CD4-positive, alpha-beta T cell treated with Interleukin-4 for 1 hour (primary cell): Measurements from ENCODE around the gene RBM4.
A peak's percentile ranks its signal among the peaks of the same experiment; 100 is the strongest.
"Not testable (repeated sequence)": the region's sequence is repeated elsewhere in the genome, so short reads cannot be mapped to it uniquely, and the experiment has no call there.

Experiments
- DNase-seq, 2 donors: peaks; one replicate each; pipeline ENCODE4 v3.0.0-alpha.2; 2020 to 2022

Gene RBM4

DNA sequence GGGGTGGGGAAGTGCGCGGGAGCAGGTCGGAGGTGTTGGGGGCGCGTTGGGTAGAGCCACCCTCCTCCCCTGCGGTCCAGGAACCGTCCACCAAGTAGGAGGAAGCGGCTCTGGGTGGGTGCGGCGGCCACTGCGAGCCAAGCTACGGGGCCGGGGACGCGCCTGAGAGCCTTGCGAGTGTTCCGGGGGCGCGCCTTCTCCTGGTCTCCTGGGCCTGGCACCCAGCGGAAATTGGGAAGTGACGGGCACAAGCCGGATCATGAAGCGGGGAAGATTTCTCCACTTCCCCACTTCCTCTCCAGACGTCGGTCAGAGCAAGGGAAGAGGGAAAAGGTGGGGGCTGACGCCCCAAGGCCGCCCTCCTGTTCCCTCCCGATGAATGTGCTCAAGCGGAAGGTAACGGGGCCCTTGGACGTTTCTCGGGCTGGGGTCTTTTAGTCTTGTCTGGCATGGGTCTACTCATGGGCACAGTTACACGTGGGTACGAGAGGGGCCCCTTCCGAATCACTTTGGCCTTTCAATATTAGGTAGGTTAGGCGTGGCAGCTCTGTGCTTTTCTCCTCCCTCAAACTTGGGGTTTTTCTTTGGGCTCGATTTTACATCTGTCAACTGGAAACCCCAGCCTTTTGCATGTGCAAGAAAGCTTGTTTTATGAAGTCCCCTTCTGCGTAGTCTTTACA is 21.2 kb upstream of the RBM4 start:
- peak in 1 of 2 donors; percentile 65 for DNase-seq

DNA sequence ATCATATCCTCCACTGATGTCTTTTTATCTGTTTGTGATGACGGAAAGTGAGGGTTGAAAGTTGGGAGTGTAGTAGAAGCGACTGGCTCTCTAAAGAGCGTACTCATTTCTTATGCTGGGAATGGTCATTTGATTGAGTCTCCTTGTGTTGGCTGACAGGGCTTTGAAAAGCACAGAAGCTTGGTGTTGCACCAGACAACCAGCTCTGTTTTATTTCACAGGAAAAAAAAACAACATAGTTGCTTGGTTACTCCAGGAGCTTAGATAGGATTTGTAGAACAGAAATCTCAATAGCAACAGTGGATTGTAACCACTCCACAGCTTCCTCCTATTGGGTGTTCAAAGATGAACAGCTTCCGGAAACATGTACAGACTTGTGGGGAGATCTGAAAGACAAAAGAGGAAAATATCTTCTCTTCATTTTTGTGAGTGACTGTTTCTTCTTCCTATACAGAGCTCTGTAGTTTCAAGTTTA is 19.4 kb upstream of the RBM4 start:
- DNase-seq = peak; percentile 71 to 89

GRCh38 chr11:66624450-66624849 is 14.1 kb upstream of the RBM4 start:
- peak in 1 of 2 donors; percentile 2 for DNase-seq

- peak in 1 of 2 donors; percentile 1 for DNase-seq
These were observed 13.3 kb upstream of the RBM4 start for GRCh38 chr11:66625041-66625751.

DNA sequence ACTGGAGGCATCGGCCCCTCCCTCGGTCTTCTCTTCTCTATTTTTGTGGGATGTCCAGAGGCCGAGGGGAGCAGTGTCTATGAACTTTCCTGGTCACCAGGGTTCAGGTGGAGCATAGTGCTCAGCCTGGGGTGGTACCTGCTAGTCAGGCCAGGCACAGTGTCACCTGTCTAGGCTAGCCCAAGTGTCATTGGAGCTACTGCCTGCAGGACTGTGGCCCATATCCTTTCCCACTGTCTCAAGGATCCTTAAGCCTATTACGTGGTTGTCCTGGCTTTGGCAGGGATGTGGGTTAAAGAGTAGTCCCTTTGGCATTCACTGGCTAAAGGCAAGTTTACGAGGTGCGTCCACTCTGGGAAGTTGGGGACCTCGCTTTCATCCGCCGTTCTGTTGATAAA is 12.8 kb upstream of the RBM4 start:
- peak in 1 of 2 donors; percentile 0 for DNase-seq

DNA sequence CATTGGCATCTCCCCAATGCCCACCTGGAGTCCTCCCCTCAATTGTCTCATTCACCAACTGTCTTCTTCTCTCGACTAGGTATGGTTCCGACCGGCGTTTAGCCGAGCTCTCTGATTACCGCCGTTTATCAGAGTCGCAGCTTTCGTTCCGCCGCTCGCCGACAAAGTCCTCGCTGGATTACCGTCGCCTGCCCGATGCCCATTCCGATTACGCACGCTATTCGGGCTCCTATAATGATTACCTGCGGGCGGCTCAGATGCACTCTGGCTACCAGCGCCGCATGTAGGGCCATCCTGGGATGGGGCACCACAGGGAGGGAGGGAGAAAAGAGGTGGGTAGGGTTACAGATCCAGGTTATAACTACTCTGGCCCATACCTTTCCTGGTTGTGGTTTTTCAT is 12.1 kb upstream of the RBM4 start:
- DNase-seq = peak in 1 of 2 donors; percentile 6

- no peak for DNase-seq
These were observed 11.6 kb upstream of the RBM4 start for GRCh38 chr11:66626926-66627325.

- DNase-seq = no peak
These were observed 10.4 kb upstream of the RBM4 start for GRCh38 chr11:66628061-66628603.

DNA sequence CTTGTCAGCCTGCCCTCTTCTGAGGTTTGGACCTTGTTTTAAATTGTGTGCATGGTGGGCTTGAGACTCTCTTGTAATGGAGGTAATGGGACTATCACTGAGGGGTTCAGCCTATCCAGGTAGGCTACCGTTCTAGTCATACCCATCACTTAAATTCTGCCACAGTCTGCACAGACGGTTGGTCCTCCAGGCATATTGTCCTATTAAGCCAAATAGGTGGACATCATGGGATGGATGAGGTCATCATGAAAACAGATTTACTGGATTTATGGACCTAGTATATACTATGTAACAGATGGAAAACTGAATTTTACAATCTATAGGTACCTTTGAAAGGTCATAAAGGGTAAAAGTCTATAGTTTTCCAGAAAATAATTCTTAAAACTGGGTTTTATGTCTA is 9.1 kb upstream of the RBM4 start:
- DNase-seq = no peak

DNA sequence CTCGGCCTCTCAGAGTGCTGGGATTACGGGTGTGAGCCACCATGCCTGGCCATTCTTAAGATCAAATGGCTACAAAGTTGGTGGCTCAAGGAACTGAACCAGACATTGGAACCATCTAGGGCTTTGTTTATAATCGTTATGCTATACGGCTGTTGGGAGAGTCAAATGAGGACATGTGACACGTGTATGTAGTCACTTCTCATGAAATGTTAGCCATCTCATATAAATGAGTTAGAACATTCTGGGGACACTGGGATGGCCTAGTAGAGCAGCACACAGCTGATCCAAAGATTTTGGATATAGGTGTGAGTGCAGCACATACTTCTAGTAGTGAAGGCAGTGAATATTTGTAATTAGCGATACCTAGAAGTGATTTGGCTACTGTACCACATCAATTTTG is 6.6 kb upstream of the RBM4 start:
- DNase-seq = no peak

DNA sequence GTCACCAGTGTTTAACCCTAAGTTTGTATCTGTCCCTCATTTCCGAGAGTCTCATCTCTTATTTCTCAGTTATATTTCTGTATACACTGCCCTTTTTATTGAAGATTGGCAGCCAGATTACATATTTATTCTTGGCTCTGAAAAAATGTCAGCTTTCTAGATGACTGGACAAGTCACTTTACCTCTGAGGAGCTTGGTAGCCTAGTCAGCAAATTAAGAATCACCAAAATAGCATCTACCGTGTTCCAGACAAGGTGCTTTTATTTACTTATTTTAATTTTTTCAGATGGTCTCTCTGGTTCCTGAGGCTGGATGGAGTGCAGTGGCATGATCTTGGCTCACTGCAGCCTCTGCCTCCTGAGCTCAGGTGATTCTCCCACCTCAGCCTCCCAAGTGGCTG is 5.6 kb upstream of the RBM4 start:
- DNase-seq = no peak

DNA sequence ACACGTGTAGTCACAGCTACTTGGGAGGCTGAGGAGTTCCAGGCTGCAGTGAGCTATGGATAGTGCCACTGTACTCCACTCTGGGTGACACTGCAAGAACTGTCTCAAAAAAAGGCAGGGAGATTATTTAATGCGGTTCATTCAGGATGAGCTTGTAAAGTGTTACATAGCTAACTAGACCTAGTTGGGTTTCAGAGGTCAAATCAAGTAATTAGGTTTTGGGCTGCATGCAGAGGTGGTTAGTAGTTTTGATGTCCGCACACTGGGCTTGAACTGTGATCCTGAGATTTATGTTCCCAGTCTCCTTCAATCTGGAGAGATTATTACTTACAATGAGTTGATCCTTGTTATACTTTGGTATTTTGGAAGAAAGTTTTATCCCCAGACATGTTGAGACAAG is 2.1 kb upstream of the RBM4 start:
- DNase-seq = no peak

- no peak for DNase-seq
These were observed 836 bp upstream of the RBM4 start for GRCh38 chr11:66637557-66638176.

GRCh38 chr11:66639066-66639813 is 737 bp downstream of the RBM4 start:
- DNase-seq = peak; percentile 21 to 64

DNA sequence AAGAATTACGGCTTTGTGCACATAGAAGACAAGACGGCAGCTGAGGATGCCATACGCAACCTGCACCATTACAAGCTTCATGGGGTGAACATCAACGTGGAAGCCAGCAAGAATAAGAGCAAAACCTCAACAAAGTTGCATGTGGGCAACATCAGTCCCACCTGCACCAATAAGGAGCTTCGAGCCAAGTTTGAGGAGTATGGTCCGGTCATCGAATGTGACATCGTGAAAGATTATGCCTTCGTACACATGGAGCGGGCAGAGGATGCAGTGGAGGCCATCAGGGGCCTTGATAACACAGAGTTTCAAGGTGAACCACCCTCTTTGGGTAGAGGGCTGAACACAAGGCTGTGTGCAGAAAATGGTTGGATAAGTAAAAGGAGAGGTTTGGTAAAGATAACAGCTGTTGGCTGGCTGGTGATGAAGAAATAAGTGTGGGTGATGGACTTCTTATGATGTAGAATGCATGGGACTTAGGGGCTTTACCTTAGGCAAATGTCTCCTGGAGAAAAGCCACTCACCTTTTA is 1.4 kb downstream of the RBM4 start:
- DNase-seq = not testable (repeated sequence)

DNA sequence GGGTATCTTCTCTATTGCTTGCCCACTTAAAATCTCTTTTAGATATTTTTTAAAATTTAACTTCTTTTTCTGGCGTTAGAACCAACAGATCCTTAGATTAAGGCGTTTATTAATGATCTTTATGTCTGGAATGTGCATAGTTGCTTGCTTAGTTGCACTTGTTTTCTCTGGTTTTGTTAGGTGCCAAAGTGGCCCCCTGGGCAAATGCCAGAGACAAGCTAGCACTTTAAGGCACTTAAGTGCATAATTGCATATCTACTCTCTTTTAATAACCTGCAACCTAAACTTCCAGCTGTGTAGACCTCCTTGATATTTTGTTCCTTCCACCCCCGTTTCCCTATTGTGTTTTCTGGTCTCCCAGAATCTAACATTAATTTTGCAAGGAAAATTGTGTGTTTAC is 3.3 kb downstream of the RBM4 start:
- DNase-seq = no peak

DNA sequence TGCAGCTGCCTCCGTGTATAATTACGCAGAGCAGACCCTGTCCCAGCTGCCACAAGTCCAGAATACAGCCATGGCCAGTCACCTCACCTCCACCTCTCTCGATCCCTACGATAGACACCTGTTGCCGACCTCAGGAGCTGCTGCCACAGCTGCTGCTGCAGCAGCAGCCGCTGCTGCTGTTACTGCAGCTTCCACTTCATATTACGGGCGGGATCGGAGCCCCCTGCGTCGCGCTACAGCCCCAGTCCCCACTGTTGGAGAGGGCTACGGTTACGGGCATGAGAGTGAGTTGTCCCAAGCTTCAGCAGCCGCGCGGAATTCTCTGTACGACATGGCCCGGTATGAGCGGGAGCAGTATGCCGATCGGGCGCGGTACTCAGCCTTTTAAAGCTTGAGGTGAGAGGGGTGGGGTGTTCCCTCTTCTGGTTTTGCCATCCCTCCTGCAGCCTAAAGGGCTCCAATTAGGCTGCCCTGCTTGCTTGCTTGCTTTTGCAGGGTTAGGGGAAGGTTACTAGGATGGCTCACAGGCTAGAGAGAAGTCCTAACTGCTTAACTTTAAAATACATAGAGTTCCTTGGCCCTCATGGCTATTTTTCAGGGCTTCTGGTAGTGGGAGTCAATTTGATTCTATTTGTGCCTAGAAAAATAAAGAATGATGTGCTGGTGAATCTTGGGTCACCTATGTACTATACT is 5.4 kb downstream of the RBM4 start:
- DNase-seq = no peak

DNA sequence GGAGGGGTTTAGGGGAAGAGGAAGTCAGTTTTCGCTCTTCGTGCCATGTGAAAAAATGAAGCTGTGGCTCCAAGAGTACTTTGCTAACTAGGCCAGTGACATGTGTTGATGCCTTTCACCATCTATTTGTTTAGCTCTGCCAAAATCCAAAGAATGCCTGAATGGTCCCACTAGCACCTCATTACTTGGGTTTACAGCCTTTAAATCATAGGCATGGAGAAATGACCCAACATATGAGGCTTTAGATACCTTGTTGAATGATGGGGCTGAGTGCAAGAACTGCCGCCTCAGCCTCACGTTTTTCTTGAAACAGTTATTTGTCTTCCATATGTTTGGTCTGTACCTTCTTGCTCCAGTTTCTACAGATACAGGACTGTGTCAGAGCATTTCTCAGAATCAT is 8.3 kb downstream of the RBM4 start:
- DNase-seq = no peak

- no peak for DNase-seq
These were observed 11.4 kb downstream of the RBM4 start for GRCh38 chr11:66649903-66650302.

DNA sequence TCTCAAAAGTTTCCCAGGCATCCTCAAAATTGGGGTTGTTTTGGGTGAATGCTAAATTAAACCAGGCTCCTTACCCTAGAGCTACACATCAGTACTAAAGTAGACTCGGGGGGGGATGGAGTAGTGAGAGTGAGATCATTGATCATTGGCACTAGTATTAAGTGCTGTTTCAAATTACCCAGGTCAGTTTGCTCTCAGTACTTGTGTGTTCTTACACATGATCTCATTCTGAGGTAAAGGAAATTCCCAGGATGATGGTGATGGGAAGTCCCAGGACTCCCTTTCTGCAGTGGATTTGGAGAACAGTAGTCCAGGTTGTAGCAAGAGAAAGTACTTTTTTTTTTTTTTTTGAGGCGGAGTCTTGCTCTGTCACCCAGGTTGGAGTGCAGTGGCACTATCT is 12.5 kb downstream of the RBM4 start:
- no peak for DNase-seq

DNA sequence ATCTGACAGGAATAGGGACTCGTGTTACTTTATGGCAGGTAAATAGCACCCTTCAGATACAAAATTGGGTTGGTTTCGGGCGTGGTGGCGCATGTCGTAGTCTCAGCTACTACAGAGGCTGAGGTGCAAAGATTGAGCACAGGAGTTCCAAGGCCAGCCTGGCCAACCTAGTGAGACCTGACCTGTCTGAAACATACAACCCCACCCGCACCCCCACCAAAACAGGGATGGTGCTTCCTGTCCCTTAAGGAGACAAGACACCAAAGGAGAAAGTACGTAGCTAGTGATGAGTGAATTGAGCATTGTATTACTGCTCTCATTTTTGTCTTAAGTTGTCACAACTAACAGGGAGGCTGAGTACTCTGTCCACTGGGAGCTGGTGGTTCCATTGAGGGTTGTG is 14.1 kb downstream of the RBM4 start:
- DNase-seq = no peak

DNA sequence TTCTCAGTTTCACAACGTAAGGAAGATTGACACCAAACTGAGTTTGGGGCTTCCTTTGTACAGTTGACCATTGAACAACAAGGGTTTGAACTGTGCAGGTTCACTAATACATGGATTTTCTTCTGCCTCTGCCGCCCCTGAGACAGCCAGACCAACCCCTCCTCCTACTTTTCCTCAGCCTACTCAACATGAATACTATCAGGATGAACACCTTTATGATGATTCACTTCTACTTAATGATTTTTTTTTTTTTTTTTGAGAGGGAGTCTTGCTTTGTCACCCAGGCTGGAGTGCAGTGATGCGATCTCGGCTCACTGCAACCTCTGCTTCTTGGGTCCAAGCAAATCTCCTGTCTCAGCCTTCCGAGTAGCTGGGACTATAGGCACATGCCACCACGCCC is 14.6 kb downstream of the RBM4 start:
- DNase-seq = no peak
